Trophoblast cell (in vitro differentiated cells and primary cell): Measurements from ENCODE around the gene REEP5.
"Not testable (repeated sequence)": the region's sequence is repeated elsewhere in the genome, so short reads cannot be mapped to it uniquely, and the experiment has no call there.

ENCODE experiments used
- DNase-seq, 2 donors: peaks; one replicate each; pipeline ENCODE4 v3.0.0-alpha.2; 2016
- H2AFZ ChIP-seq: 2 replicates; pipeline ENCODE4 v1.6.1; 2013; ENCODE audit warnings: low read length, moderate library complexity, mild to moderate bottlenecking; ENCODE audit not compliant: insufficient read depth, poor library complexity
- H2AK5ac ChIP-seq: 2 replicates; pipeline ENCODE4 v1.6.1; 2013; ENCODE audit warnings: mild to moderate bottlenecking, low read length
- H2BK120ac ChIP-seq: 2 replicates; pipeline ENCODE4 v1.6.1; 2013; ENCODE audit warnings: low read length, mild to moderate bottlenecking, moderate library complexity; ENCODE audit not compliant: insufficient read depth, poor library complexity
- H2BK12ac ChIP-seq: 2 replicates; pipeline ENCODE4 v1.6.1; 2013; ENCODE audit warnings: mild to moderate bottlenecking, low read length, moderate library complexity
- H2BK5ac ChIP-seq: 2 replicates; pipeline ENCODE4 v1.6.1; 2013; ENCODE audit warnings: low read length, low read depth, moderate library complexity, mild to moderate bottlenecking; ENCODE audit not compliant: poor library complexity
- H3K14ac ChIP-seq: 2 replicates; pipeline ENCODE4 v1.6.1; 2013; ENCODE audit warnings: mild to moderate bottlenecking, low read length
- H3K18ac ChIP-seq: 2 replicates; pipeline ENCODE4 v1.6.1; 2013; ENCODE audit warnings: mild to moderate bottlenecking, low read length
- H3K23ac ChIP-seq: 2 replicates; pipeline ENCODE4 v1.6.1; 2013; ENCODE audit warnings: low read length
- H3K27ac ChIP-seq: 2 replicates; pipeline ENCODE4 v1.5.1; 2013; ENCODE audit warnings: low read depth, mild to moderate bottlenecking, inconsistent platforms, low read length, moderate library complexity
- H3K27me3 ChIP-seq: 2 replicates; pipeline ENCODE4 v1.6.1; 2013; ENCODE audit warnings: inconsistent platforms, mild to moderate bottlenecking, low read length, moderate library complexity; ENCODE audit not compliant: insufficient read depth
- H3K36me3 ChIP-seq, 2 experiments: 1 replicate in 1 of 2; 2 replicates in 1 of 2; pipeline ENCODE4 v1.6.1; 2013; ENCODE audit warnings: low read length in 2 of 2, mild to moderate bottlenecking in 2 of 2, moderate library complexity in 1 of 2; ENCODE audit not compliant: insufficient read depth in 2 of 2, control insufficient read depth in 1 of 2
- H3K4ac ChIP-seq: 2 replicates; pipeline ENCODE4 v1.6.1; 2013; ENCODE audit warnings: low read depth, mild to moderate bottlenecking, low read length, moderate library complexity
- H3K4me1 ChIP-seq, 2 experiments: 1 replicate in 1 of 2; 2 replicates in 1 of 2; pipeline ENCODE4 v1.6.1; 2013; ENCODE audit warnings: low read length in 2 of 2, mild to moderate bottlenecking in 2 of 2, moderate library complexity in 1 of 2; ENCODE audit not compliant: insufficient read depth in 2 of 2, control insufficient read depth in 1 of 2
- H3K4me2 ChIP-seq: 2 replicates; pipeline ENCODE4 v1.6.1; 2013; ENCODE audit warnings: inconsistent platforms, mild to moderate bottlenecking, low read length, moderate library complexity
- H3K4me3 ChIP-seq: 2 replicates; pipeline ENCODE4 v1.5.1; 2013; ENCODE audit warnings: mild to moderate bottlenecking, low read depth, low read length, inconsistent platforms
- H3K79me1 ChIP-seq: one replicate; pipeline ENCODE4 v1.6.1; 2013; ENCODE audit warnings: low read length
- H3K79me2 ChIP-seq: 2 replicates; pipeline ENCODE4 v1.6.1; 2013; ENCODE audit warnings: low read length, mild to moderate bottlenecking; ENCODE audit not compliant: control insufficient read depth, insufficient read depth, poor library complexity
- H3K9ac ChIP-seq: 2 replicates; pipeline ENCODE4 v1.6.1; 2013; ENCODE audit warnings: mild to moderate bottlenecking, low read length
- H3K9me3 ChIP-seq: 2 replicates; pipeline ENCODE4 v1.6.1; 2013; ENCODE audit warnings: low read depth, mild to moderate bottlenecking, control low read depth, inconsistent platforms, low read length; ENCODE audit not compliant: insufficient read depth
- H4K12ac ChIP-seq: 2 replicates; pipeline ENCODE4 v1.6.1; 2013; ENCODE audit warnings: low read depth, mild to moderate bottlenecking, low read length, moderate library complexity
- H4K8ac ChIP-seq: 2 replicates; pipeline ENCODE4 v1.6.1; 2013; ENCODE audit warnings: low read depth, mild to moderate bottlenecking, low read length, moderate library complexity
- H4K91ac ChIP-seq: one replicate; pipeline ENCODE4 v1.6.1; 2013; ENCODE audit warnings: low read depth, mild to moderate bottlenecking, low read length, moderate library complexity
- WGBS: extraction: QIAGEN DNeasy Blood & Tissue Kit; methylation state at CpG from one replicate; pipeline ENCODE4 v1.1.7; 2013; ENCODE audit warnings: missing lambda C conversion rate; ENCODE audit not compliant: insufficient read length, insufficient coverage; ENCODE audit errors: extremely low coverage; 5-methylcytosine and 5-hydroxymethylcytosine counted together

REEP5 gene

DNA sequence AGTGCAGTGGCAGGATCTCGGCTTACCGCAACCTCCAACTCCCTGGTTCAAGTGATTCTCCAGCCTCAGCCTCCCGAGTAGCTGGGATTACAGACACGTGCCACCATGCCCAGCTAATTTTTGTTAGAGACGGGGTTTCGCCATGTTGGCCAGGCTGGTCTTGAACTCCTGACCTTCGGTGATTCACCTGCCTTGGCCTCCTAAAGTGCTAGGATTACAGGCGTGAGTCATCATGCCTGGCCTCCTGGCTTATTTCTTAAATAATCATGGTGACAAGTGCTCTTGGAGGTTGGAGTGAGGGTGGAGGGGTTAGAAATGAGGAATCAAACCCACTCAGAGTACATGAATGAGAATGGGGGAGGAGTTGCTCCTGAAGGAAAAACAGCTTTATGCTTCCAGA lies 37.8 kb upstream of the REEP5 start:
- H2AK5ac ChIP-seq, H3K4ac ChIP-seq, H2BK12ac ChIP-seq, H3K4me3 ChIP-seq, H3K27ac ChIP-seq, H4K8ac ChIP-seq, H3K27me3 ChIP-seq, H3K23ac ChIP-seq, H4K12ac ChIP-seq, H3K79me1 ChIP-seq, H3K9ac ChIP-seq, H3K4me1 ChIP-seq, H3K14ac ChIP-seq, H3K9me3 ChIP-seq, H3K79me2 ChIP-seq, H4K91ac ChIP-seq, H3K18ac ChIP-seq, H2AFZ ChIP-seq, H3K36me3 ChIP-seq, H3K4me2 ChIP-seq, H2BK120ac ChIP-seq, H2BK5ac ChIP-seq: not testable (repeated sequence)
- peak in 1 of 2 donors; percentile 20 for DNase-seq
- WGBS, result no CpG with 5 or more reads among the region's 8 CpGs

DNA sequence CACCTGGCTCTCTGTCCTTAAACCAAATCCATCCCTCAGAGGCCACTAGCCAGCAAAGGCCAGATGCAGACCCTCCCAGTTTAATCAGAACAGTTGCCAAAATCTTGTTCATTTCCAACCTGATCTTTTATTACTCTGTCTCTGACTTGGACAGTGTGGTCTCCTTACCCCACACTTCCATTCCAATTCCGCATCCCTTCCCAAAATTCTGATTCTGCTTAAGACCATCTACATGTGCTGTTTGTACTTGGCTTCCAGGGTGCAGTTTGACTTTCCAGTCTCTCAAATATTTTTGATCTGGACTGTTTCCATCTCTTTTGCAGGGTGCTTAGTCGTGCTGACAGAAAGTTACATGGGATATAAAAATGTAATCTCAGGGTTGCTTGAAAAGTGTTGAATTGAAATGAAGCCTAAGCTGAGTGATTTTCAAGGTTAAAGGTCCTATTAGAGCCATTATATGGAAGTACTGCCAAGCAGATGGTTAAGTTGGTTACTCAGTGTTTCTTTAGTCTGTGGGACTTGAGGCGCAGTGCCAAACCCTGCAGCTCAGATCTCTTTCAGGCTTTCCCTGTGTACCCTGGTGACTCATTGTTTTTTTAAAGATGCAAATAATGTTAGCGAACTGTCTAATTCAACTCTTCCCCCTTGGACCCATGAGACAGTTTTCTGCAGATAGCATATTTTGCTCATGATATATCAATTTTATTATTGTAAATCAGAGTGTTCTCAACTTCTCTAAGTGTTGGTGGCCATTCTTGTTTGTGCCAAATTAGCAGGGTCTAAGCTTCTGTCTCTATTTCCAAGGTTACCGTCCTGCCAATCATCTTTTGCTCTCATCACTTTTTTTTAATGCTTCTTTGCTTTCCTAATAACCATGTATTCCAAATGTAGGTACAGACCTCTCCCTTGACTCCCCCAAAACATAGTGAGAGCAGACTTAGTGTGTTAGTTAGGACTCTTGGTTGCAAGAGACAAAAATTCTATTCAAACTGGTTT lies 36.4 kb upstream of the REEP5 start:
- H3K18ac ChIP-seq, result no peak overlapping the region

GRCh38 chr5:112957036-112957808 lies 35.2 kb upstream of the REEP5 start:
- H2BK5ac ChIP-seq, result no peak overlapping the region
- H2BK12ac ChIP-seq, result no peak overlapping the region
- H3K27me3 ChIP-seq, result no peaks in the 10 kb centered on the region
- no peak overlapping the region for H4K91ac ChIP-seq
- no peak for DNase-seq
- no peaks in the 10 kb centered on the region for H3K36me3 ChIP-seq
- H3K4ac ChIP-seq, result no peak overlapping the region
- H3K4me1 ChIP-seq, result no peaks in the 10 kb centered on the region
- no peak overlapping the region for H3K4me2 ChIP-seq
- H2AK5ac ChIP-seq, result no peak overlapping the region
- H3K4me3 ChIP-seq, result no peak overlapping the region
- no CpG with 5 or more reads among the region's 2 CpGs for WGBS
- H3K18ac ChIP-seq, result no peak overlapping the region
- H3K23ac ChIP-seq, result no peak overlapping the region
- H3K14ac ChIP-seq, result no peak overlapping the region
- no peak overlapping the region for H4K12ac ChIP-seq
- no peaks in the 10 kb centered on the region for H3K9me3 ChIP-seq
- no peaks in the 10 kb centered on the region for H3K79me1 ChIP-seq
- no peak overlapping the region for H3K9ac ChIP-seq
- no peak overlapping the region for H4K8ac ChIP-seq
- H3K79me2 ChIP-seq, result no peaks in the 10 kb centered on the region
- no peak overlapping the region for H3K27ac ChIP-seq
- H2BK120ac ChIP-seq, result no peak overlapping the region
- no peak overlapping the region for H2AFZ ChIP-seq

More for the DNA sequence above, 36.4 kb upstream of the REEP5 start:
- Histone ChIP-seq H4K91ac (no peak overlapping the region), H2BK12ac (no peak overlapping the region), H3K4me3 (no peak overlapping the region), H3K4me2 (no peak overlapping the region), H3K4me1 (no peaks in the 10 kb centered on the region), H2AFZ (no peak overlapping the region), H3K27me3 (no peaks in the 10 kb centered on the region), H3K79me2 (no peaks in the 10 kb centered on the region), H3K4ac (no peak overlapping the region), H3K23ac (no peak overlapping the region), H3K79me1 (no peaks in the 10 kb centered on the region), H3K9me3 (no peaks in the 10 kb centered on the region), H3K9ac (no peak overlapping the region), H4K12ac (no peak overlapping the region), H3K27ac (no peak overlapping the region), H2AK5ac (no peak overlapping the region), H3K14ac (no peak overlapping the region), H4K8ac (no peak overlapping the region), H3K36me3 (no peaks in the 10 kb centered on the region), H2BK120ac (no peak overlapping the region), H2BK5ac (no peak overlapping the region)
- DNase-seq, result no peak
- no CpG with 5 or more reads among the region's 5 CpGs for WGBS

- WGBS, result no CpG with 5 or more reads among the region's 3 CpGs
- no peaks in the 10 kb centered on the region for H3K4me1 ChIP-seq
- no peak overlapping the region for H2BK12ac ChIP-seq
- H3K9me3 ChIP-seq, result no peaks in the 10 kb centered on the region
- no peak overlapping the region for H3K9ac ChIP-seq
- H2AFZ ChIP-seq, result no peak overlapping the region
- H3K79me1 ChIP-seq, result no peaks in the 10 kb centered on the region
- no peak overlapping the region for H3K23ac ChIP-seq
- H3K36me3 ChIP-seq, result no peaks in the 10 kb centered on the region
- H3K27me3 ChIP-seq, result no peaks in the 10 kb centered on the region
- H2BK120ac ChIP-seq, result no peak overlapping the region
- H2BK5ac ChIP-seq, result no peak overlapping the region
- no peak overlapping the region for H3K4ac ChIP-seq
- no peak overlapping the region for H3K18ac ChIP-seq
- DNase-seq, result peak in 1 of 2 donors; percentile 55
- H3K79me2 ChIP-seq, result no peaks in the 10 kb centered on the region
- no peak overlapping the region for H3K4me3 ChIP-seq
- no peak overlapping the region for H3K4me2 ChIP-seq
- H3K27ac ChIP-seq, result no peak overlapping the region
- no peak overlapping the region for H4K12ac ChIP-seq
- no peak overlapping the region for H4K8ac ChIP-seq
- H2AK5ac ChIP-seq, result no peak overlapping the region
- no peak overlapping the region for H4K91ac ChIP-seq
- no peak overlapping the region for H3K14ac ChIP-seq
These were observed 34.6 kb upstream of the REEP5 start for GRCh38 chr5:112956606-112957005.
